Measurements from ENCODE around the gene FMNL3. TPM values are rescaled to one million over a fixed set of nuclear protein-coding genes. Genes with fewer than 3 reads are reported as not detected.

FMNL3 gene
- total RNA-seq, 1 experiment from 2014 or later, result 3.5 TPM

DNA sequence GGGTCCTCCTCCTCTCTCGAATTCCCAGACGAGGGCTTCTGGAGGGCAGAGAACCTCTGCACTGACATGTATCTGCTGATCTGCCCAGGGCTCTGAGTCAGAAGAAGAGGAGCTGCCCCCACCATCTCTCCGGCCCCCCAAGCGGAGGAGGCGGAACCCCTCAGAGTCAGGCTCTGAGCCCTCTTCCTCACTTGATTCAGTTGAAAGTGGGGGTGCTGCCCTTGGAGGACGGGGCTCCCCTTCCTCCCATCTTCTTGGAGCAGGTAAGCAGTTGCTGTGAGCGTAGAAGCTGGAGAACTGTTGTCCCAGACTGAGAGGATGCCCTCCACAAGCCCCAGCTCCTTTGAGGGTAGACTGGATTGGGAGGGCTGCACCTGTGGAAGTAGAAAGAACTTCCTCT is 64.1 kb downstream of the FMNL3 start:
- Histone ChIP-seq H3K27me3 (ENCODE audit: insufficient read depth, low read length) (no peaks in the 10 kb centered on the region), H3K4me3 (replicated peaks in 1 of 2; ENCODE audit: low read depth in 1 of 2, low read length in 2 of 2) (no peak overlapping the region), H3K4me2 (ENCODE audit: low read length) (no peak overlapping the region), H3K4me1 (ENCODE audit: control insufficient read depth in 1 of 2, insufficient read depth in 2 of 2, low read length in 2 of 2) (peaks cover 0 to 2% of the 10 kb centered on the region in 2 experiments; a peak in 1 of 4 replicates), H3K27ac (ENCODE audit: low read depth, low read length) (no peak overlapping the region), H4K20me1 (ENCODE audit: insufficient read depth) (no peaks in the 10 kb centered on the region), H3K36me3 (ENCODE audit: control insufficient read depth in 1 of 2, insufficient read depth in 2 of 2, low read length in 2 of 2) (0 out of 4 replicates have a peak, but pooled peaks cover 0 to 3% of the 10 kb centered on the region in 2 experiments), H3K9me3 (ENCODE audit: control insufficient read depth in 1 of 2, insufficient read depth in 1 of 2, low read depth in 1 of 2, low read length in 2 of 2) (no peaks in the 10 kb centered on the region), H3K79me2 (ENCODE audit: insufficient read depth, low read length) (no peaks in the 10 kb centered on the region), H3K9me2 (ENCODE audit: insufficient read depth) (no peaks in the 10 kb centered on the region), H3K9ac (ENCODE audit: low read length) (no peak overlapping the region), H2AFZ (ENCODE audit: low read depth, low read length, poor library complexity, severe bottlenecking) (no peak overlapping the region)
- ATAC-seq (no peak), DNase-seq (ENCODE audit: low read depth, low spot score) (no peak)
- POLR2A ChIA-PET, result interaction anchor here (1.2 kb wide), 1 partner anchor 98 kb away, joined by 4 read pairs; the partner anchor contains the start of gene TMBIM6
- intact Hi-C loops (cut with micrococcal nuclease), result loop anchor here (10.0 kb wide), 1 partner anchor 192 kb away; no protein-coding TSS in a partner anchor
- TF ChIP-seq EZH2 (IDR thresholded peaks at IDR 0.05) (no peak), TCF7L2 (IDR thresholded peaks at IDR 0.05; ENCODE audit: borderline replicate concordance, extremely low read depth, insufficient read depth, insufficient read length) (no peak)
- no TSS peak for BruUV-seq (replicated peaks)
- CTCF ChIA-PET, result no interaction called here
- RAD21 ChIA-PET (ENCODE audit: low non-redundant PET in 1 of 2, low total read pairs in 2 of 2, uncharacterized antibody in 2 of 2, unreplicated experiment in 2 of 2), result no interaction called here

- Histone ChIP-seq H3K9me2 (ENCODE audit: insufficient read depth) (no peaks in the 10 kb centered on the region), H3K9ac (ENCODE audit: low read length) (no peak overlapping the region), H4K20me1 (ENCODE audit: insufficient read depth) (no peaks in the 10 kb centered on the region), H3K4me1 (ENCODE audit: control insufficient read depth in 1 of 2, insufficient read depth in 2 of 2, low read length in 2 of 2) (no peaks in the 10 kb centered on the region), H3K9me3 (ENCODE audit: control insufficient read depth in 1 of 2, insufficient read depth in 1 of 2, low read depth in 1 of 2, low read length in 2 of 2) (no peaks in the 10 kb centered on the region), H3K27ac (ENCODE audit: low read depth, low read length) (no peak overlapping the region), H3K4me2 (ENCODE audit: low read length) (no peak overlapping the region), H3K36me3 (ENCODE audit: control insufficient read depth in 1 of 2, insufficient read depth in 2 of 2, low read length in 2 of 2) (0 out of 4 replicates have a peak, but pooled peaks cover 0 to 3% of the 10 kb centered on the region in 2 experiments), H3K4me3 (replicated peaks in 1 of 2; ENCODE audit: low read depth in 1 of 2, low read length in 2 of 2) (no peak overlapping the region), H3K79me2 (ENCODE audit: insufficient read depth, low read length) (no peaks in the 10 kb centered on the region), H2AFZ (ENCODE audit: low read depth, low read length, poor library complexity, severe bottlenecking) (no peak overlapping the region), H3K27me3 (ENCODE audit: insufficient read depth, low read length) (no peaks in the 10 kb centered on the region)
- DNase-seq (ENCODE audit: low read depth, low spot score) (no peak), ATAC-seq (no peak)
- RAD21 ChIA-PET (ENCODE audit: low non-redundant PET in 1 of 2, low total read pairs in 2 of 2, uncharacterized antibody in 2 of 2, unreplicated experiment in 2 of 2), result no interaction called here
- BruUV-seq (replicated peaks), result no TSS peak
- intact Hi-C loops (cut with micrococcal nuclease), result loop anchor here (10.0 kb wide), 1 partner anchor 192 kb away; no protein-coding TSS in a partner anchor
- POLR2A ChIA-PET, result no interaction called here
- CTCF ChIA-PET, result interaction anchor here (1.0 kb wide), 1 partner anchor 99 kb away, joined by 3 read pairs; the partner anchor contains the start of gene TMBIM6
- TF ChIP-seq FOSL1 (IDR thresholded peaks at IDR 0.05; ENCODE audit: low read depth), result no peak
- TF ChIP-seq JUND (IDR thresholded peaks at IDR 0.05), result no peak
- no peak for TF ChIP-seq SIN3A (IDR thresholded peaks at IDR 0.05; ENCODE audit: low read depth)
- no peak for TF ChIP-seq ZBTB33 (IDR thresholded peaks at IDR 0.05; ENCODE audit: extremely low read depth, insufficient replicate concordance, low read length)
- TF ChIP-seq ELF1 (IDR thresholded peaks at IDR 0.05; ENCODE audit: borderline replicate concordance, low read depth), result no peak
- TF ChIP-seq ATF3 (IDR thresholded peaks at IDR 0.05), result no peak
- TF ChIP-seq POLR2A (IDR thresholded peaks at IDR 0.05; ENCODE audit: borderline replicate concordance, extremely low read depth, insufficient read depth, insufficient read length), result no peak
- TF ChIP-seq TCF7L2 (IDR thresholded peaks at IDR 0.05; ENCODE audit: borderline replicate concordance, extremely low read depth, insufficient read depth, insufficient read length), result no peak
- TF ChIP-seq SP1 (IDR thresholded peaks at IDR 0.05; ENCODE audit: low read depth), result no peak
- no peak for TF ChIP-seq CBX3 (IDR thresholded peaks at IDR 0.05; ENCODE audit: low read depth)
- no peak for TF ChIP-seq YY1 (IDR thresholded peaks at IDR 0.05; ENCODE audit: extremely low read depth, insufficient replicate concordance, low read depth, low read length)
- no peak for TF ChIP-seq POLR2AphosphoS5 (IDR thresholded peaks at IDR 0.05; ENCODE audit: low read depth, low read length)
- TF ChIP-seq CEBPB (IDR thresholded peaks at IDR 0.05; ENCODE audit: low read depth), result no peak
- TF ChIP-seq REST (IDR thresholded peaks at IDR 0.05; ENCODE audit: low read depth), result no peak
- TF ChIP-seq SRF (IDR thresholded peaks at IDR 0.05; ENCODE audit: low read depth), result no peak
These were observed 64.8 kb downstream of the FMNL3 start for GRCh38 chr12:49642370-49642802.
